Measurements from ENCODE around the gene TUBGCP2.

Gene TUBGCP2

DNA sequence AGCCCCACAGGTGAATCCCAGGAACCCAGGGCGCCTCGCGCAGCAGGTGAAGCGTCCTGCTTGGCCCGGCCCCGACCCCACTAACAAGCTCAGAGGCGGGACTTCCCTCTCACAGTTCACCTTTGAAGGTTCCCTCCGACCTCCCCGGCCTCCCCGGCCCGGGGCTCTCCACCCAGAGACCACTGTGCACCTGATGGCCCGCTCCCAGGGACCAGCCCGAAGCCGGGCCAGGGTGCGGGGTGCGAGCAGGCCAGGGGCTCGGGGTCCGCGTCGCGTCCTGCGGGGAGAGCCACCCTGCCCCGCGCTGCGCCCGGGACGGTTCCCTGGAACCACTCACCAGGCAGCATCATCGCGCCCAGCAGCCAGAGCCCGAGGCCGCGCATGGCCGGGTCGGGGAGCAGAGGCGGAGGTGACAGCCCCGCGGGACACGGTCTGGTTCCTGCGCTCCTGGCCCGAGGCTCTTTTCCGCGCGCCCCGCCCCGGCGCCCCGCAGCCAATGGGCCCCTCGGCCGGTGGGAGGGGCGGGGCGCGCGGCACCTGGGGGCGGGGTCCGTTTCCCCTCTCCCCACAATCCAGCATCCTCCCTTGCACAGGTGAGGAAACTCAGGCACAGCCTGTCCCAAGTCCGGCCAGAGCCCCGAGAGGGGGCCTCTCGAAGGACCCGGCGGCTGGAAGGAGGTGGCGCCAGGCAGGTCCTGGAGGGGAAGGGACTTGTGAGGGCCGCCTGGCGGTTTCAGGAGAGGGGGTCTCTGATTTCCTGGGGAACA is 32.1 kb downstream of the TUBGCP2 start, which contains the start of gene ADAM8:
ADAM8 (minus strand) TSS at position 434 of the 767 bp plus-strand sequence; CDS start at position 383, 51 bp downstream.
- Histone ChIP-seq H2AFZ (ENCODE audit: low read length) (no peak within 1 kb of the TSS), H3K9me3 (ENCODE audit: insufficient read depth, low read depth, low read length) (no peaks in the 10 kb centered on the region), H3K4me3 (ENCODE audit: low read length, poor library complexity, severe bottlenecking) (peak within 1 kb of the TSS; percentile 66), H3K79me2 (ENCODE audit: insufficient read depth, low read length) (no peaks in the 10 kb centered on the region), H3K4me1 (ENCODE audit: insufficient read depth, low read length, poor library complexity, severe bottlenecking) (peaks cover 55% of the 10 kb centered on the region), H4K20me1 (ENCODE audit: insufficient read depth, low read length, poor library complexity, severe bottlenecking) (no peaks in the 10 kb centered on the region), H3F3A (ENCODE audit: low read depth) (no peaks in the 10 kb centered on the region), H3K9me2 (replicated peaks; ENCODE audit: low read depth, low read length) (no peaks in the 10 kb centered on the region), H3K4me2 (ENCODE audit: low read depth, low read length, poor library complexity, severe bottlenecking) (peak within 1 kb of the TSS; percentile 92), H3K27me3 (ENCODE audit: insufficient read depth, low read length, poor library complexity, severe bottlenecking) (no peaks in the 10 kb centered on the region), H3K9ac (ENCODE audit: low read depth, low read length, poor library complexity, severe bottlenecking) (peak within 1 kb of the TSS; percentile 78), H3K36me3 (ENCODE audit: insufficient read depth, low read length) (peaks cover 1% of the 10 kb centered on the region; the same call in 1 of the 2 replicates)
- TF ChIP-seq, protein P1, sequence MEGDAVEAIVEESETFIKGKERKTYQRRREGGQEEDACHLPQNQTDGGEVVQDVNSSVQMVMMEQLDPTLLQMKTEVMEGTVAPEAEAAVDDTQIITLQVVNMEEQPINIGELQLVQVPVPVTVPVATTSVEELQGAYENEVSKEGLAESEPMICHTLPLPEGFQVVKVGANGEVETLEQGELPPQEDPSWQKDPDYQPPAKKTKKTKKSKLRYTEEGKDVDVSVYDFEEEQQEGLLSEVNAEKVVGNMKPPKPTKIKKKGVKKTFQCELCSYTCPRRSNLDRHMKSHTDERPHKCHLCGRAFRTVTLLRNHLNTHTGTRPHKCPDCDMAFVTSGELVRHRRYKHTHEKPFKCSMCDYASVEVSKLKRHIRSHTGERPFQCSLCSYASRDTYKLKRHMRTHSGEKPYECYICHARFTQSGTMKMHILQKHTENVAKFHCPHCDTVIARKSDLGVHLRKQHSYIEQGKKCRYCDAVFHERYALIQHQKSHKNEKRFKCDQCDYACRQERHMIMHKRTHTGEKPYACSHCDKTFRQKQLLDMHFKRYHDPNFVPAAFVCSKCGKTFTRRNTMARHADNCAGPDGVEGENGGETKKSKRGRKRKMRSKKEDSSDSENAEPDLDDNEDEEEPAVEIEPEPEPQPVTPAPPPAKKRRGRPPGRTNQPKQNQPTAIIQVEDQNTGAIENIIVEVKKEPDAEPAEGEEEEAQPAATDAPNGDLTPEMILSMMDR (conservative IDR thresholded peaks at IDR 0.05; ENCODE audit: low read length): no peak
- TF ChIP-seq EZH2phosphoT487 (IDR thresholded peaks at IDR 0.05; ENCODE audit: borderline replicate concordance): no peak

DNA sequence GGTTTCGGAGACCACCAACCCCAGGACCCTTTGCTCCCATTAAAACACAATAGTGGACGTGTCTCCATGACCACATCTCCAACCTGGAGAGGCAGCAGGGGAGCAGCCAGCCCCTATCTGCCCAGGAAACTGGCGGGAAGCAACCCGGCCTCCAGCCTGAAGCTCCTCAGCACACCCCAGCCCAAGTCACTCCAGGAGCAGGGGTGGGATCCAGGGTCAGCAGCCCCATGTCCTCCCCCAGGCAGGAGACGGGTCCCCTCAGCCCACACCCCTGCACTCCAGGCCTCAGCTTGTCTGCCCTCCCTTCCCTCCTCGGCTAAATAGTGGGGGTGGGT is 32.6 kb downstream of the TUBGCP2 start:
- peaks cover 55% of the 10 kb centered on the region for H3K4me1 ChIP-seq (ENCODE audit: insufficient read depth, low read length, poor library complexity, severe bottlenecking)
- H4K20me1 ChIP-seq (ENCODE audit: insufficient read depth, low read length, poor library complexity, severe bottlenecking): no peaks in the 10 kb centered on the region
- H3K9me2 ChIP-seq (replicated peaks; ENCODE audit: low read depth, low read length): no peaks in the 10 kb centered on the region
- no peaks in the 10 kb centered on the region for H3K9me3 ChIP-seq (ENCODE audit: insufficient read depth, low read depth, low read length)
- H3K79me2 ChIP-seq (ENCODE audit: insufficient read depth, low read length): no peaks in the 10 kb centered on the region
- no peaks in the 10 kb centered on the region for H3F3A ChIP-seq (ENCODE audit: low read depth)
- H3K9ac ChIP-seq (ENCODE audit: low read depth, low read length, poor library complexity, severe bottlenecking): peak overlapping the region; percentile 62
- no peak overlapping the region for H3K4me3 ChIP-seq (ENCODE audit: low read length, poor library complexity, severe bottlenecking)
- no peaks in the 10 kb centered on the region for H3K27me3 ChIP-seq (ENCODE audit: insufficient read depth, low read length, poor library complexity, severe bottlenecking)
- no peak overlapping the region for H3K4me2 ChIP-seq (ENCODE audit: low read depth, low read length, poor library complexity, severe bottlenecking)
- no peaks in the 10 kb centered on the region; the same call in 1 of the 2 replicates for H3K36me3 ChIP-seq (ENCODE audit: insufficient read depth, low read length)
- TF ChIP-seq EZH2phosphoT487 (IDR thresholded peaks at IDR 0.05; ENCODE audit: borderline replicate concordance): no peak
- TF ChIP-seq, protein P1 (conservative IDR thresholded peaks at IDR 0.05; ENCODE audit: low read length): no peak
- no peak overlapping the region for H2AFZ ChIP-seq (ENCODE audit: low read length)

DNA sequence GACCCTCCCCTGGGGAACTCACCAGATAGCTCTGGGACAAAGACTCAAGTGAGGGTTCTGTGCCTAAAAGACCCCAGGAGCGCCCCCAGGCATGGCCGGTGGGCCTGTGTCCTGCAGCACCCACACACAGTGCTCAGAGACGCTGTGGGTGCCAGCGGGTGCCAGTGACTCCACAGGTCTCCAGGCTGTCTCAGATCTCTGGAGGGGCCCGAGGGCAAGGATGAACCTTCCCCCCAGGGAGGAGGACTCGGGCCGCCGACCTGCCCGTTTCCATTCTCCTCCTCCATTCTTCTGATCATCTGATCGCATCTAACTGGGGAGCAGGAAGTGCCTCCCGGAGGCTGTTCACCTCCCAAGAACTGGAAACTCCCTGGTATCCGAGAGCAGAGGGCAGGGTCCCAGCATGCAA is 33.0 kb downstream of the TUBGCP2 start:
- Histone ChIP-seq H3K4me1 (ENCODE audit: insufficient read depth, low read length, poor library complexity, severe bottlenecking) (peaks cover 55% of the 10 kb centered on the region), H4K20me1 (ENCODE audit: insufficient read depth, low read length, poor library complexity, severe bottlenecking) (no peaks in the 10 kb centered on the region), H3K9ac (ENCODE audit: low read depth, low read length, poor library complexity, severe bottlenecking) (peak overlapping the region; percentile 62), H3K4me3 (ENCODE audit: low read length, poor library complexity, severe bottlenecking) (peak overlapping the region; percentile 50), H2AFZ (ENCODE audit: low read length) (no peak overlapping the region), H3K9me2 (replicated peaks; ENCODE audit: low read depth, low read length) (no peaks in the 10 kb centered on the region), H3K79me2 (ENCODE audit: insufficient read depth, low read length) (no peaks in the 10 kb centered on the region), H3K4me2 (ENCODE audit: low read depth, low read length, poor library complexity, severe bottlenecking) (peak overlapping the region; percentile 62), H3K27me3 (ENCODE audit: insufficient read depth, low read length, poor library complexity, severe bottlenecking) (no peaks in the 10 kb centered on the region), H3K9me3 (ENCODE audit: insufficient read depth, low read depth, low read length) (no peaks in the 10 kb centered on the region), H3K36me3 (ENCODE audit: insufficient read depth, low read length) (no peaks in the 10 kb centered on the region), H3F3A (ENCODE audit: low read depth) (no peaks in the 10 kb centered on the region)
- TF ChIP-seq, protein P1 (conservative IDR thresholded peaks at IDR 0.05; ENCODE audit: low read length): no peak
- TF ChIP-seq EZH2phosphoT487 (IDR thresholded peaks at IDR 0.05; ENCODE audit: borderline replicate concordance): no peak

Data from Loucy (cell line).